Omental fat pad (tissue), 4 donors: ENCODE data around the gene ATP4A. TPM values are rescaled to one million over a fixed set of nuclear protein-coding genes. Genes with fewer than 3 reads are reported as not detected.

Source experiments
- ATAC-seq: fragments of 150-250 bp; one replicate; pipeline ENCODE4 v1.9.1; 2016; ENCODE audit warnings: mild to moderate bottlenecking, moderate library complexity; ENCODE audit not compliant: low FRiP score
- DNase-seq: peaks from one replicate; pipeline ENCODE4 v3.0.0-alpha.2; 2019; ENCODE audit warnings: low spot score
- CTCF ChIP-seq, 3 donors: fragments of 450-650 bp; IDR thresholded peaks; one replicate each; pipeline ENCODE4 v1.5.1; 2016 to 2017; ENCODE audit warnings: antibody characterized with exemption in 3 of 3, mild to moderate bottlenecking in 3 of 3, moderate library complexity in 2 of 3
- total RNA-seq, 4 donors: library from RNA; depleted of rRNA; stranded (reverse); fragments of >200 nt; gene quantifications; one replicate each; pipeline ENCODE4 v1.1.0, GENCODE V29; 2016

Gene ATP4A
- total RNA-seq, 4 donors from 2014 or later = not detected

GRCh38 chr19:35559281-35559659, 4.2 kb downstream of the ATP4A start:
- ATAC-seq (no peak), DNase-seq (no peak)
- TF ChIP-seq CTCF (IDR thresholded peaks at IDR 0.05) = no peak

GRCh38 chr19:35558400-35559280, 4.8 kb downstream of the ATP4A start:
- ATAC-seq = no peak
- no peak for TF ChIP-seq CTCF (IDR thresholded peaks at IDR 0.05)
- no peak for DNase-seq

- ATAC-seq = peak; percentile 74
- TF ChIP-seq CTCF (IDR thresholded peaks at IDR 0.05) = no peak
- peak; percentile 49 for DNase-seq
Observed at GRCh38 chr19:35557539-35558399, 5.7 kb downstream of the ATP4A start.

- TF ChIP-seq CTCF (IDR thresholded peaks at IDR 0.05) = no peak
- DNase-seq (no peak), ATAC-seq (no peak)
Observed at GRCh38 chr19:35556846-35557538, 6.5 kb downstream of the ATP4A start.

GRCh38 chr19:35556025-35556590, 7.3 kb downstream of the ATP4A start:
- no peak for TF ChIP-seq CTCF (IDR thresholded peaks at IDR 0.05)
- DNase-seq (no peak), ATAC-seq (no peak)

GRCh38 chr19:35555301-35556005, 8.0 kb downstream of the ATP4A start:
- no peak for TF ChIP-seq CTCF (IDR thresholded peaks at IDR 0.05)
- ATAC-seq (no peak), DNase-seq (no peak)
